ENCODE data around the gene ZNF462.
"Not testable (repeated sequence)": the region's sequence is repeated elsewhere in the genome, so short reads cannot be mapped to it uniquely, and the experiment has no call there.

Gene ZNF462

DNA sequence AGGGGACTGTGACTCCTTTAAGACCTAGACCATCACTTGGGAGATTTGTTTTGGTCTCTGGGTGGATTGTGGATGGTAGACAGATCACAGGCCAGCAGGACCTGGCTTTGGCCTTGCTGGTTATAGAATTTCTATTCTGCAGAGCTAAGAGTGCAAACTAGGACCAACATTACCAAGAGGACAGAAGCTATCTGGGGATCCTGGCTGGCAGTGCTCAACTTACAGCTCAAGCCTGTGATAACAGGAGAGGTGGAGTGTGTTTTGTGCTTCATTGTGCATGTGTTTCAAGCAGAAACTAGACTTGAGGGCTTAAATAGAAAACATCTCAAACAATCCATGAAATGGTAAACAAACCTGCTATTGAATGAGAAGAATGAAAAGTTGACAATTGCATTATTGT lies 106.7 kb downstream of the ZNF462 start:
- Histone ChIP-seq H3K4me3 (ENCODE audit: low read length) (no peak overlapping the region), H3K27me3 (ENCODE audit: insufficient read depth, low read length) (no peaks in the 10 kb centered on the region), H3K4me1 (ENCODE audit: insufficient read depth, low read length) (peaks cover 33% of the 10 kb centered on the region), H3K36me3 (ENCODE audit: insufficient read depth, low read length) (peaks cover 60% of the 10 kb centered on the region), H2AFZ (ENCODE audit: low read depth, low read length) (no peak overlapping the region), H3K9me3 (ENCODE audit: low read length) (no peaks in the 10 kb centered on the region)

DNA sequence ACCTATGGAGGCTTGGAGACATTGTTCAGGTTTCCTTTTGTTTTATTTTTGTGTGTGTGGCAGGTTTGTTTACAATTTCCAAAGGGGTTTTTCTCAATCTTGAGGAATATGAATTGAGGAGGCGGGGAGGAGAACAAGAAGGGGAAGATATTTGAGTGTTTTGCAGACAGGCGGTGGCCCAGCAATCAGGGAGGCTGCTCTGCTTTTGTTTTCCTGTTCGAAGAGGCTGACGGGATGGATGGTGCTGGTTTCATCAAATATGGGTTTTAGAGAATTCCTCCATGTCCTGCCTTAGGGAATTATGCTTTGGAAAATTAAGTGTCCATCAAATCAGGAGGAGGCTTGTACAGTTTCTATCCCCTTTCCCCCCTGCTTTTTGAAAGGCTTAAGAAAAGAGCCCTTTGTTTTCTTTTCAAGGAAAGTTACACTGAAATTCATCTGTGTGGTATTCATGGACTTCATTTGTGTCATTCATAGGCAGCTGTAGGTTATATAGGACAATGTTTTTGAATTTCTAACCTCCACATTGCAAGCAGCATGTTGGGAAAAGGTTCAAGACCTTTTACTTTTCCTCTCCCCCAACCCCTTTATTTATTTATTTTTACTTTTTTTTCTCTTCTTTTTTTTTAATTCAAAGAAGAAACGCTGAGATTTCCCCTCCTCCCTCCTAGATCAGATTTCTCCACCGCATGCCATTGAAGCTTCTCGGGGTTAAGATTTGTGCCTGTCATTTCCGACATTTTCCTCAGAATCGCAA lies 107.4 kb downstream of the ZNF462 start:
- H3K36me3 ChIP-seq (ENCODE audit: insufficient read depth, low read length), result peaks cover 60% of the 10 kb centered on the region
- H2AFZ ChIP-seq (ENCODE audit: low read depth, low read length), result no peak overlapping the region
- H3K4me3 ChIP-seq (ENCODE audit: low read length), result no peak overlapping the region
- peaks cover 33% of the 10 kb centered on the region for H3K4me1 ChIP-seq (ENCODE audit: insufficient read depth, low read length)
- no peaks in the 10 kb centered on the region for H3K27me3 ChIP-seq (ENCODE audit: insufficient read depth, low read length)
- H3K9me3 ChIP-seq (ENCODE audit: low read length), result no peaks in the 10 kb centered on the region

DNA sequence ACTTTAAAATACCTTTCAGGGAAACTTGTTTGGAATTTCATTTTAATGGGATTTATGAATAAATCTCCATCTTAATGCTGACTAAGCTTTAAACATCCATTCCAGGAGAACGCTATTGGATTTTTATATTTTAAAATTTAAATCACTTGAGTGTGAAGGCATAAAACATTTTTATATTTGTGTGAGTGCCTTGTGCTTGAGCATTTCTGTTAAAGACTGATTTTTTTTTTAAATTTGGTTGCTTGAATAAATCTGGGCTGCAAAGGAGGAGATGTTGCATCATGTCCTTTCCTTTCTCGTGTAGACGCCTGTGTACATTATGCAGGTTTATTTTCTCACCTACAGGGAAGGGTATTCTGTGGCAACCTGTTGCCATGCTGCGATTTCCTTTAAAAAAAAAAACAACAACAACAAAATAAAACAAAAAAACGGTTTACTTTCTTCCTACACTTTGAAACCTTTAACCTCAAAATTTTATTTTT lies 108.1 kb downstream of the ZNF462 start:
- Histone ChIP-seq H3K4me3 (ENCODE audit: low read length) (no peak overlapping the region), H3K27me3 (ENCODE audit: insufficient read depth, low read length) (no peaks in the 10 kb centered on the region), H3K9me3 (ENCODE audit: low read length) (no peaks in the 10 kb centered on the region), H3K4me1 (ENCODE audit: insufficient read depth, low read length) (peaks cover 33% of the 10 kb centered on the region), H2AFZ (ENCODE audit: low read depth, low read length) (no peak overlapping the region), H3K36me3 (ENCODE audit: insufficient read depth, low read length) (peaks cover 61% of the 10 kb centered on the region)

DNA sequence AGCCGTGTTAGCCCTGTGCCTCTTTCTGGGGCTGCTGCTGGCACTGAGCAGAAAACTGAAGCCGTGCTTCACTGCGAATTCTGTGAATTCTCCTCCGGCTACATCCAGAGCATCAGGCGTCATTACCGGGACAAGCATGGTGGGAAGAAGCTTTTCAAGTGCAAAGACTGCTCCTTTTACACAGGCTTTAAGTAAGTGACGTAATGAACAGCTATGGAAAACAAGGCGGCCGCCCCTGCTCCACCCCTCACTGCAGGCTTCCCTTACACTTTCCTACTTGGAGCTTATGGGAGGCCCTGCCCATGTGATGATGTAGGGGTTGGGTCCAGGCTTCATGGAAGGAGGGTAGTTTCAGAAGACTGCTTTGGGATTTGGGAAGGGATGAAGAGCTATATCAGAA lies 109.1 kb downstream of the ZNF462 start:
- H3K27me3 ChIP-seq (ENCODE audit: insufficient read depth, low read length), result no peaks in the 10 kb centered on the region
- H2AFZ ChIP-seq (ENCODE audit: low read depth, low read length), result no peak overlapping the region
- peaks cover 29% of the 10 kb centered on the region for H3K4me1 ChIP-seq (ENCODE audit: insufficient read depth, low read length)
- H3K4me3 ChIP-seq (ENCODE audit: low read length), result no peak overlapping the region
- peaks cover 62% of the 10 kb centered on the region for H3K36me3 ChIP-seq (ENCODE audit: insufficient read depth, low read length)
- no peaks in the 10 kb centered on the region for H3K9me3 ChIP-seq (ENCODE audit: low read length)

DNA sequence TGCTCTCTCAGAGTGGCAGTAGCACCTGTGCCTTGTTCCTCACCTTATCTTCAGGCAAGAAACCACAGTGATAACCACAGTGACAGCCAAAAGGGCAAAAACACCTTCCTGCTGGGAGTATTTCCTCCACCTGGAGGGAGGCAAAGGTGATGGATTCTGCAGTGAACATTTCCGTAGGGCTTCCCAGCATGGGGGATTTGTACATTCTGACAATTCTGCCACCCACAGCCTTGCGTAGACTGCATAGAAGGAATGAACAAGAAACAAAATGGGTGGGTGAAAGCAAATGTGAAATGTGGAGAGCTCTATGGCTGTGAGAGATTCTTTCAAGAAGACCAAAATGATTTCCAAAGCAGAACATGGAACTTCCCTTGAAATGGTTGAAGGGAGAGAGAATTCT lies 111.4 kb downstream of the ZNF462 start:
- H3K9me3 ChIP-seq (ENCODE audit: low read length), result peaks cover 2% of the 10 kb centered on the region
- no peaks in the 10 kb centered on the region for H3K27me3 ChIP-seq (ENCODE audit: insufficient read depth, low read length)
- H2AFZ ChIP-seq (ENCODE audit: low read depth, low read length), result no peak overlapping the region
- peaks cover 78% of the 10 kb centered on the region for H3K36me3 ChIP-seq (ENCODE audit: insufficient read depth, low read length)
- H3K4me3 ChIP-seq (ENCODE audit: low read length), result no peak overlapping the region
- peaks cover 28% of the 10 kb centered on the region for H3K4me1 ChIP-seq (ENCODE audit: insufficient read depth, low read length)

DNA sequence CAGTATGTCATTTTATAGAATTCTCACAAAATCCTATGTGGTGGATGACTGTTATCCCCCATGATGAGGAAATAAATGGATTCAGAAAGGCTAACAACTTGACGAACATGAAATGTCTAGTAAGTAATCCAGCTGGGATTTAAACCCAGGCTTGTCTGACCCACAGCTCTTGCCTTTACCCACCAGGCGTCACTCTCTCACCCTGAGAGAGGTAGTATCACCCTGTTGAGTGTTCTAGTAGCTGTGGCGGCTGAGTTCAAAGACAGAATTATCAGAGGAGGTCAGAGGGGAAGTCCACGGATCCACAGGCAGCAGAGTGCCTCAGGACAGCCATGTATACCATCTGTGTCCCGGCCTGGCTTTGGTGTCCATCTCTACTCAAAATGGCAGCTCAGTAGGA lies 113.8 kb downstream of the ZNF462 start:
- Histone ChIP-seq H2AFZ (ENCODE audit: low read depth, low read length) (no peak overlapping the region), H3K4me3 (ENCODE audit: low read length) (no peak overlapping the region), H3K36me3 (ENCODE audit: insufficient read depth, low read length) (peaks cover 99% of the 10 kb centered on the region), H3K9me3 (ENCODE audit: low read length) (peaks cover 2% of the 10 kb centered on the region), H3K27me3 (ENCODE audit: insufficient read depth, low read length) (no peaks in the 10 kb centered on the region), H3K4me1 (ENCODE audit: insufficient read depth, low read length) (peaks cover 4% of the 10 kb centered on the region)

DNA sequence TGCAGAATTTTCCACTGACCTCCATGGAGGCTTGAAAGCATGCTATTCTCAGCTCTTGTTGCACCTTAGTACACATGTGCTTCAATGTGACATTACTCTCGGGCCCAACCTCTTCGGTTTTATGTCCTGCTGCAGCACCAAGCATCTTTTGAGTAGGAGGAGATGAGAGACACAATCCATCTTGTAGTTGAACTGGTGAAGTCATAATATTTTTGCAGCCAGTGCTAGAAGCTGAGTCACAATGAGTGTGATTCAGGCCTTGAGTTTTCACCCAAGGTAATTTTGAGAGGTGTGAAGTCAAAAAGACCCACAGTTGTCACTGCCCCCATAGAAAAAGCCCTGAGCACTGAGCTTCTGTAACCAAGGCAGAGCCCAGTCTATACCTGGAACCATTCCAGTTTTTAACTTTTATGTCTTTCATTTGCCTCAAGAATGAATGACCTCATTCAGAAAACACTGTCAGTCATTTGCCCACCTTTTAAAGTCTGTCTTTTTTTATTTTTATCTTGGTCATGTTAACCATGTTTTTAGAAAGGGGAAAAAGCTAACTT lies 117.7 kb downstream of the ZNF462 start:
- H3K4me3 ChIP-seq (ENCODE audit: low read length), result no peak overlapping the region
- H3K9me3 ChIP-seq (ENCODE audit: low read length), result peaks cover 5% of the 10 kb centered on the region
- H2AFZ ChIP-seq (ENCODE audit: low read depth, low read length), result no peak overlapping the region
- peaks cover 99% of the 10 kb centered on the region for H3K36me3 ChIP-seq (ENCODE audit: insufficient read depth, low read length)
- H3K27me3 ChIP-seq (ENCODE audit: insufficient read depth, low read length), result no peaks in the 10 kb centered on the region
- no peaks in the 10 kb centered on the region for H3K4me1 ChIP-seq (ENCODE audit: insufficient read depth, low read length)

DNA sequence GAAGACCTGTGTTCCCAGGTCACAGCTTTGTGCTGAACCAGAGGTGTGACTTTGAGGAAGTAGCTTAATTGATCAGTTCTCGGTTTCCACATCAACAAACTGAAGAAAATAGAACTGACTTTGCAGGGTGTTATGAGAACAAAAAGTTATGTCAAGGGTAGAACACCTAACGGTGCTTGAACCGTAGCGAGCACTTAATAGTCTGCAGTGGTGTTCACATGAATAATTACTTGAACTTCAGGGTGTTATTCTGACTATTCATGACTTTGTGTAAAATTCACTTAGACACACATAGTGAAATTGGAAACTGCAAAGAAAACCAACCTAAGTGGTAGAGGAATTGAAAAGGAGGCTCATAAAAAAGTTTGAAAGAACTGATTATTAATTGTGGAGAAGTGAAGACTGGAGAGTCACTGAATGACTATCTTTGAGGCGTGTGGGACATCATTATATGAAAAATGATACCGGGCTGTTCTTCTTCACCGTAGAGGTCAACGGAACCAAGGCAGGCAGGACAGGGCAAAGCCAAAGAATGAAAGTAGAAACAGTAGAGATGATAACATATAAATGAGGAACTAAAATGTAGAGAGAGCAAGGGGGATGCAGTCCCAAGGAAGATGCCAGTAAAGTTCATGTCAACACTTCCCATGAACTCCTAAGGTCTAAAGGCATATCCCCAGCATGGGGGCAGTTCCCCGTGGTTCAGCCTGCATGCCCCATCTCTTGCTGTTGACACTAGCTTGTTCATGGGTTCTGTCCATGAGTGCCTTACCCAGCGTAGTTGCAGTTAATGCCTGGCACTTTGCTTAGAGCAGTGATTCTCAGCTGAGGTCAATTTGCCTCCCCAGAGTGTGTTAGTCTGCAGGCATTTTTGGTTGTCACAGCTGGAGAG lies 118.7 kb downstream of the ZNF462 start:
- Histone ChIP-seq H3K36me3 (ENCODE audit: insufficient read depth, low read length) (peaks cover 99% of the 10 kb centered on the region), H3K9me3 (ENCODE audit: low read length) (peaks cover 5% of the 10 kb centered on the region), H3K27me3 (ENCODE audit: insufficient read depth, low read length) (no peaks in the 10 kb centered on the region), H2AFZ (ENCODE audit: low read depth, low read length) (no peak overlapping the region), H3K4me3 (ENCODE audit: low read length) (no peak overlapping the region), H3K4me1 (ENCODE audit: insufficient read depth, low read length) (no peaks in the 10 kb centered on the region)

DNA sequence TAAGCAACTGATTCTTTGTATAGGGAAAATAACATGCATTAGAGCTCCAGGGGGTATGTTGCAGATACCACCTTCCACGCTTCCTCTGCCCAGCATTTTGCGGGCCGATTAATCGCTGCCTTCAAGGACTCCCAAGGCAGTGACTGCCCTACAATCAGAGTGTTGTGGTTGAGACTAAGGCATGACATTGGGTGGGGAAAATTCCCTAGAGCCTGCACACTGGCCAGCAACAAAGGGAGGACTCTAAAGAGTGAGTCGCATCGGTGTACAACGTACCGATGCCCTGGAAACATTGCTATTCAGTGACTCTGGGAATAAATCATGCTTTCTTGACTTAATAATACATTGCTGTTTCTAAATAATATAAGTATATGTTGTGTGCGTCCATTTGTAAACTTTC lies 119.7 kb downstream of the ZNF462 start:
- peaks cover 98% of the 10 kb centered on the region for H3K36me3 ChIP-seq (ENCODE audit: insufficient read depth, low read length)

DNA sequence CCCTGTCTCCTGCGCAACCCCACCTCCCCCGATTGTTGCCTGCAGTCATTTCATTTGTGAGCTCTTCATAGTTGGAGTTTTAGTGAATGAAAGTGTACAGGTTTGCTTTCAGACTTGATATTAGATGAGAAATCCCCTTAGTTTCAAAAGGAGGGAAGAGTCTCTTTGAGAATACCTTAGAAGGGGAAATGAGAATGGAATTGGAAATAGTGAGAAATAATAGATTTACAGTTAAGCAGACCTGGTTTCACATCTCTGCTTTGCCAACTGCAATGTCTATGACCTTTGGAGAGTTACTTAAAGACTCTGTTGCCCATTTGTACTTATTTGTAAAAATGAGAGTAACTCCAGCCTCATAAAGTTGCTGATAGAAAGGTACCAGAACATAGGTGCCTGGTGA lies 120.4 kb downstream of the ZNF462 start:
- Histone ChIP-seq H3K36me3 (ENCODE audit: insufficient read depth, low read length) (peaks cover 98% of the 10 kb centered on the region), H3K4me3 (ENCODE audit: low read length) (no peak overlapping the region), H3K4me1 (ENCODE audit: insufficient read depth, low read length) (no peaks in the 10 kb centered on the region)

More for the DNA sequence above, 119.7 kb downstream of the ZNF462 start:
- Histone ChIP-seq H2AFZ (ENCODE audit: low read depth, low read length) (no peak overlapping the region), H3K27me3 (ENCODE audit: insufficient read depth, low read length) (no peaks in the 10 kb centered on the region), H3K4me1 (ENCODE audit: insufficient read depth, low read length) (no peaks in the 10 kb centered on the region), H3K4me3 (ENCODE audit: low read length) (no peak overlapping the region), H3K9me3 (ENCODE audit: low read length) (peaks cover 5% of the 10 kb centered on the region)

DNA sequence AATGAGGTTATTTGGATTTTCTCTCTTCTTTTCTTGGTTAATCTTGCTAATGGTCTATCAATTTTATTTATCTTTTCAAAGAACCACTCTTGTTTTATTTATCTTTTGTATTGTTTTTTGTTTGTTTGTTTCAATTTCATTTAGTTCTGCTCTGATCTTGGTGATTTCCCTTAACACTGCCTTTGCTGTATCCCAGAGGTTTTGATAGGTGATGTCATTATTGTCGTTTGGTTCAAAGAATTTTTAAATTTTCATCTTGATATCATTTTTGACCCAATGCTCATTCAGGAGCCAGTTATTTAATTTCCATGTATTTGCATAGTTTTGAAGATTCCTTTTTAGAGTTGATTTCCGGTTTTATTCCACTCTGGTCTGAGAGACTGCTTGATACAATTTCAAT lies 126.9 kb downstream of the ZNF462 start:
- H2AFZ ChIP-seq (ENCODE audit: low read depth, low read length); H3K4me3 ChIP-seq (ENCODE audit: low read length); H3K27me3 ChIP-seq (ENCODE audit: insufficient read depth, low read length); H3K4me1 ChIP-seq (ENCODE audit: insufficient read depth, low read length); H3K9me3 ChIP-seq (ENCODE audit: low read length): not testable (repeated sequence)
- H3K36me3 ChIP-seq (ENCODE audit: insufficient read depth, low read length), result peaks cover 91% of the 10 kb centered on the region

More for the DNA sequence above, 120.4 kb downstream of the ZNF462 start:
- H3K27me3 ChIP-seq (ENCODE audit: insufficient read depth, low read length), result no peaks in the 10 kb centered on the region
- peaks cover 7% of the 10 kb centered on the region for H3K9me3 ChIP-seq (ENCODE audit: low read length)
- H2AFZ ChIP-seq (ENCODE audit: low read depth, low read length), result no peak overlapping the region

DNA sequence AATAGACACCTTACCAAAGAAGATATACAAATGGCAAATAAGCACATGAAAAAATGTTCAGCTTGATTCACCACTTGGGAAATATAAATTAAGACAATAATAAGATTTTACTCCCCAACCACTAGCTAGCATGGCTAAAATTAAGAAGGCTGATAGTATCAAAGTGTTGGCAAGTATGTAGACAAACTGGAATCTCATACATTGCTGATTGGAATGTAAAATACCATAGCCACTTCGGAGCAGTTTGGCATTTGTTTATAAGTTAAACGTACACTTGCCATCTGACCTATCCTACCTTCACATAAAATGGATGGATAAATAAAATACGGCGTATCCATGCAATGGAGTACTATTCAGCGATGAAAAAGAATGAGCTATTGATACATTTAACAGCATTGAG lies 129.2 kb downstream of the ZNF462 start:
- Histone ChIP-seq H3K4me3 (ENCODE audit: low read length) (no peak overlapping the region), H2AFZ (ENCODE audit: low read depth, low read length) (no peak overlapping the region), H3K27me3 (ENCODE audit: insufficient read depth, low read length) (no peaks in the 10 kb centered on the region), H3K9me3 (ENCODE audit: low read length) (peaks cover 9% of the 10 kb centered on the region), H3K36me3 (ENCODE audit: insufficient read depth, low read length) (peaks cover 80% of the 10 kb centered on the region), H3K4me1 (ENCODE audit: insufficient read depth, low read length) (no peaks in the 10 kb centered on the region)

DNA sequence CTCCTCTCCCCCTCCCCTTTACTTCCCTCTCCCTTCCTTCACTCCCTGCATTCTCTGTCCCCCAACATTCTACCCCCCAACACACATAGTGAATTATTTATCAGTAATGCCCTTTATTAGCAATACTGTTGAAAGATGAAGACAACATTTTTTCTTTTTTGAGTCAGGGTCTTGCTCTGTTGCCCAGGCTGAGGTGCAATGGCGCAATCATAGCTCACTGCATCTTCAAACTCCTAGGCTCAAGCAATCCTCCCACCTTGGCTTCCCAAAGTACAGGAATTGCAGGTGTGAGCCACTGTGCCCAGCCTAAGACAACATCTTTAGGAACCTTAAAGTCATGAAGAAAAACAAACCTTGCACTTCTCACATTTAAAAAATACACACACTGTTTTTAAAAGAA lies 130.6 kb downstream of the ZNF462 start:
- Histone ChIP-seq H3K4me3 (ENCODE audit: low read length) (no peak overlapping the region), H3K36me3 (ENCODE audit: insufficient read depth, low read length) (peaks cover 74% of the 10 kb centered on the region), H3K4me1 (ENCODE audit: insufficient read depth, low read length) (no peaks in the 10 kb centered on the region), H3K27me3 (ENCODE audit: insufficient read depth, low read length) (no peaks in the 10 kb centered on the region), H3K9me3 (ENCODE audit: low read length) (peaks cover 4% of the 10 kb centered on the region), H2AFZ (ENCODE audit: low read depth, low read length) (no peak overlapping the region)
